ENCODE results near the gene STAT1.

The STAT1 gene

GRCh38 chr2:190947141-190947540 lies 66.8 kb downstream of the STAT1 start:
- Histone ChIP-seq H3K79me2 (ENCODE audit: insufficient read depth, low read depth) (no peaks in the 10 kb centered on the region), H3K36me3 (ENCODE audit: insufficient read depth) (no peaks in the 10 kb centered on the region), H3K9ac (no peak overlapping the region), H4K20me1 (ENCODE audit: insufficient read depth) (no peaks in the 10 kb centered on the region), H3K4me3 (IDR thresholded peaks at IDR 0.05; ENCODE audit: insufficient read depth, low read depth, low read length) (no peak overlapping the region), H3K4me2 (no peak overlapping the region), H3K27me3 (ENCODE audit: insufficient read depth, low read depth) (no peaks in the 10 kb centered on the region), H3K27ac (no peak overlapping the region), H3K4me1 (ENCODE audit: low read depth, poor library complexity, severe bottlenecking) (peaks cover 18% of the 10 kb centered on the region), H2AFZ (ENCODE audit: low read depth) (no peak overlapping the region)
- TF ChIP-seq CTCF (conservative IDR thresholded peaks at IDR 0.05; ENCODE audit: low read depth, low read length), result no peak

- Histone ChIP-seq H3K27ac (no peak overlapping the region), H3K4me2 (no peak overlapping the region), H3K4me3 (IDR thresholded peaks at IDR 0.05; ENCODE audit: insufficient read depth, low read depth, low read length) (no peak overlapping the region), H3K79me2 (ENCODE audit: insufficient read depth, low read depth) (no peaks in the 10 kb centered on the region), H3K27me3 (ENCODE audit: insufficient read depth, low read depth) (no peaks in the 10 kb centered on the region), H4K20me1 (ENCODE audit: insufficient read depth) (no peaks in the 10 kb centered on the region), H3K36me3 (ENCODE audit: insufficient read depth) (no peaks in the 10 kb centered on the region), H3K4me1 (ENCODE audit: low read depth, poor library complexity, severe bottlenecking) (peaks cover 18% of the 10 kb centered on the region), H2AFZ (ENCODE audit: low read depth) (no peak overlapping the region), H3K9ac (no peak overlapping the region)
- no peak for TF ChIP-seq CTCF (conservative IDR thresholded peaks at IDR 0.05; ENCODE audit: low read depth, low read length)
Measured at GRCh38 chr2:190943706-190944105, 70.3 kb downstream of the STAT1 start.

GRCh38 chr2:190942697-190943096 lies 71.3 kb downstream of the STAT1 start:
- Histone ChIP-seq H3K4me3 (IDR thresholded peaks at IDR 0.05; ENCODE audit: insufficient read depth, low read depth, low read length) (no peak overlapping the region), H2AFZ (ENCODE audit: low read depth) (no peak overlapping the region), H3K4me1 (ENCODE audit: low read depth, poor library complexity, severe bottlenecking) (peaks cover 21% of the 10 kb centered on the region), H3K79me2 (ENCODE audit: insufficient read depth, low read depth) (no peaks in the 10 kb centered on the region), H3K9ac (no peak overlapping the region), H3K27ac (no peak overlapping the region), H3K27me3 (ENCODE audit: insufficient read depth, low read depth) (no peaks in the 10 kb centered on the region), H3K36me3 (ENCODE audit: insufficient read depth) (no peaks in the 10 kb centered on the region), H3K4me2 (no peak overlapping the region), H4K20me1 (ENCODE audit: insufficient read depth) (no peaks in the 10 kb centered on the region)
- TF ChIP-seq CTCF (conservative IDR thresholded peaks at IDR 0.05; ENCODE audit: low read depth, low read length), result no peak

- no peaks in the 10 kb centered on the region for H3K36me3 ChIP-seq (ENCODE audit: insufficient read depth)
- H3K27me3 ChIP-seq (ENCODE audit: insufficient read depth, low read depth), result no peaks in the 10 kb centered on the region
- no peak overlapping the region for H3K27ac ChIP-seq
- H2AFZ ChIP-seq (ENCODE audit: low read depth), result no peak overlapping the region
- H3K79me2 ChIP-seq (ENCODE audit: insufficient read depth, low read depth), result no peaks in the 10 kb centered on the region
- no peaks in the 10 kb centered on the region for H4K20me1 ChIP-seq (ENCODE audit: insufficient read depth)
- H3K4me2 ChIP-seq, result no peak overlapping the region
- no peak overlapping the region for H3K4me3 ChIP-seq (IDR thresholded peaks at IDR 0.05; ENCODE audit: insufficient read depth, low read depth, low read length)
- peaks cover 13% of the 10 kb centered on the region for H3K4me1 ChIP-seq (ENCODE audit: low read depth, poor library complexity, severe bottlenecking)
- no peak overlapping the region for H3K9ac ChIP-seq
- no peak for TF ChIP-seq CTCF (conservative IDR thresholded peaks at IDR 0.05; ENCODE audit: low read depth, low read length)
Measured at GRCh38 chr2:190941571-190941970, 72.4 kb downstream of the STAT1 start.
